Measurements from ENCODE around the gene TM6SF1. TPM values are rescaled to one million over a fixed set of nuclear protein-coding genes. Genes with fewer than 3 reads are reported as not detected.

The TM6SF1 gene
- total and polyA plus RNA-seq, 2 of the 8 experiments (the other 6 are each of a cell fraction or from before 2014, with no cell fraction given): 0.74 to 1.0 TPM

- TF ChIP-seq POU5F1 (IDR thresholded peaks at IDR 0.05; ENCODE audit: low read depth, low read length): no peak
- no peak for TF ChIP-seq E2F6 (IDR thresholded peaks at IDR 0.05)
Measured at GRCh38 chr15:83100097-83100646, 7.3 kb upstream of the TM6SF1 start (continued).

Measured in H1 (cell line).